A549 (cell line): ENCODE measurements around the gene MFSD2B.

ENCODE experiments used
- CHD2 ChIP-seq: fragments of 150-350 bp; IDR thresholded peaks from 2 replicates; pipeline ENCODE4 v1.6.1; 2014; ENCODE audit warnings: low read length; ENCODE audit not compliant: partially characterized antibody
- CTCF ChIP-seq: fragments of >200 bp; sonication (Bioruptor Twin); formaldehyde crosslinking; IDR thresholded peaks from 3 replicates; pipeline ENCODE4 v1.5.1; 2016
- ESRRA ChIP-seq: fragments of 150-350 bp; IDR thresholded peaks from 2 replicates; pipeline ENCODE4 v1.6.1; 2014; ENCODE audit warnings: mild to moderate bottlenecking, low read length, borderline replicate concordance
- KDM1A ChIP-seq: fragments of 200-600 bp; sonication (generic); IDR thresholded peaks from 2 replicates; pipeline ENCODE4 v1.6.1; 2016; ENCODE audit warnings: low read depth, mild to moderate bottlenecking
- MAZ ChIP-seq: fragments of 150-350 bp; IDR thresholded peaks from 2 replicates; pipeline ENCODE4 v1.6.1; 2014; ENCODE audit warnings: antibody characterized with exemption, low read depth, low read length, borderline replicate concordance
- REST ChIP-seq: fragments of 200-600 bp; sonication (generic); IDR thresholded peaks from 2 replicates; pipeline ENCODE4 v1.6.1; 2016; ENCODE audit warnings: antibody characterized with exemption, mild to moderate bottlenecking, moderate library complexity
- SMC3 ChIP-seq: fragments of >200 bp; sonication (Bioruptor Twin); formaldehyde crosslinking; IDR thresholded peaks from 3 replicates; pipeline ENCODE4 v1.6.1; 2018; ENCODE audit warnings: inconsistent platforms

- TF ChIP-seq ESRRA: no peak
- no peak for TF ChIP-seq CTCF
- TF ChIP-seq SMC3: no peak
- TF ChIP-seq KDM1A: no peak
- TF ChIP-seq CHD2: no peak
- no peak for TF ChIP-seq MAZ
- TF ChIP-seq REST: no peak
Observed at GRCh38 chr2:24047703-24048033, 37.8 kb downstream of the MFSD2B start.
